ENCODE measurements around the gene GOLGA1. TPM values are rescaled to one million over a fixed set of nuclear protein-coding genes. Genes with fewer than 3 reads are reported as not detected.

GOLGA1 gene
- total and polyA plus RNA-seq, 9 of the 15 experiments (the other 6 are each of a cell fraction or from before 2014, with no cell fraction given): 2.9 to 15.9 (median 8.5) TPM

- TF ChIP-seq RREB1 (CRISPR knock-in tag; IDR thresholded peaks at IDR 0.05) (no peak), ETV6 (IDR thresholded peaks at IDR 0.05; ENCODE audit: borderline replicate concordance in 1 of 2, low read depth in 2 of 2, low read length in 1 of 2) (no peak), ETV6 (CRISPR knock-in tag; IDR thresholded peaks at IDR 0.05; ENCODE audit: borderline replicate concordance) (no peak), KDM2B (CRISPR knock-in tag; IDR thresholded peaks at IDR 0.05) (no peak), MYBL2 (IDR thresholded peaks at IDR 0.05; ENCODE audit: low read depth) (no peak), MYBL2 (CRISPR knock-in tag; IDR thresholded peaks at IDR 0.05; ENCODE audit: borderline replicate concordance) (no peak), TCF3 (CRISPR knock-in tag; IDR thresholded peaks at IDR 0.05) (no peak), RNF219 (CRISPR knock-in tag; IDR thresholded peaks at IDR 0.05) (no peak), MEIS2 (IDR thresholded peaks at IDR 0.05; ENCODE audit: partially characterized antibody) (no peak), ZSCAN29 (IDR thresholded peaks at IDR 0.05) (no peak), TAF1 (IDR thresholded peaks at IDR 0.05; ENCODE audit: control insufficient read depth, extremely low read depth, insufficient read depth, low read length, severe bottlenecking) (no peak), TSC22D4 (tag; IDR thresholded peaks at IDR 0.05) (no peak), ZNF668 (CRISPR knock-in tag; IDR thresholded peaks at IDR 0.05) (no peak), RUNX1 (IDR thresholded peaks at IDR 0.05; ENCODE audit: low read depth) (no peak), SIX5 (IDR thresholded peaks at IDR 0.05; ENCODE audit: borderline replicate concordance in 1 of 2, insufficient read depth in 1 of 2, low read depth in 1 of 2, low read length in 2 of 2) (no peak), ETV1 (tag; conservative IDR thresholded peaks at IDR 0.05; ENCODE audit: low read depth) (no peak)
These were observed 106.3 kb downstream of the GOLGA1 start (continued) for GRCh38 chr9:124834591-124834990.
